ENCODE data around the gene SAMD14.

DNA sequence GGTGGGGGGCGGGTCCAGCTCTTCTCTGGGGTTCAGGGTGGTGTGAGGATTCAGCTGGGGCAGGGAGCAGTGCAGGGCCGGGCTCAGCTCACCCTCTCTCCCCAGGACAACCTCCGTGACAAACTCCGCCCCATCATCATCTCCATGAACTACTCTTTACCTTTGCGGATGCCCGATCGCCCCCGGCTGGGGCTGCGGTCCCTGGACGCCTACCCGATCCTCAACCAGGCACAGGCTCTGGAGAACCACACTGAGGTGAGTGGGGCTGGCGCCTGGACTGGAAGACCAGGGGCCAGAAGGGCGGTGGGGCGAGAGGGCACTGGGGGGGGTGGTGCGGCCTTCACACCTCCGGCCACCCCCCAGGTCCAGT is 53.8 kb downstream of the SAMD14 start:
- TF ChIP-seq, protein P1, sequence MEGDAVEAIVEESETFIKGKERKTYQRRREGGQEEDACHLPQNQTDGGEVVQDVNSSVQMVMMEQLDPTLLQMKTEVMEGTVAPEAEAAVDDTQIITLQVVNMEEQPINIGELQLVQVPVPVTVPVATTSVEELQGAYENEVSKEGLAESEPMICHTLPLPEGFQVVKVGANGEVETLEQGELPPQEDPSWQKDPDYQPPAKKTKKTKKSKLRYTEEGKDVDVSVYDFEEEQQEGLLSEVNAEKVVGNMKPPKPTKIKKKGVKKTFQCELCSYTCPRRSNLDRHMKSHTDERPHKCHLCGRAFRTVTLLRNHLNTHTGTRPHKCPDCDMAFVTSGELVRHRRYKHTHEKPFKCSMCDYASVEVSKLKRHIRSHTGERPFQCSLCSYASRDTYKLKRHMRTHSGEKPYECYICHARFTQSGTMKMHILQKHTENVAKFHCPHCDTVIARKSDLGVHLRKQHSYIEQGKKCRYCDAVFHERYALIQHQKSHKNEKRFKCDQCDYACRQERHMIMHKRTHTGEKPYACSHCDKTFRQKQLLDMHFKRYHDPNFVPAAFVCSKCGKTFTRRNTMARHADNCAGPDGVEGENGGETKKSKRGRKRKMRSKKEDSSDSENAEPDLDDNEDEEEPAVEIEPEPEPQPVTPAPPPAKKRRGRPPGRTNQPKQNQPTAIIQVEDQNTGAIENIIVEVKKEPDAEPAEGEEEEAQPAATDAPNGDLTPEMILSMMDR (conservative IDR thresholded peaks at IDR 0.05 in 1 of 2, IDR thresholded peaks at IDR 0.05 in 1 of 2; ENCODE audit: low read depth in 1 of 2, low read length in 2 of 2) = no peak
- no peak for TF ChIP-seq EZH2 (IDR thresholded peaks at IDR 0.05; ENCODE audit: low read length, missing control alignments)
